NT2/D1 (cell line): Measurements from ENCODE around the gene CLEC16A.

ENCODE experiments used
- SUZ12 ChIP-seq: IDR thresholded peaks from 2 replicates; pipeline ENCODE4 v1.6.1; 2011; ENCODE audit not compliant: insufficient read length, insufficient read depth; ENCODE audit errors: extremely low read depth
- YY1 ChIP-seq: IDR thresholded peaks from 2 replicates; pipeline ENCODE4 v1.6.1; 2011; ENCODE audit not compliant: insufficient read length, insufficient read depth
- ZNF274 ChIP-seq: IDR thresholded peaks from 2 replicates; pipeline ENCODE4 v1.6.1; 2011; ENCODE audit warnings: mild to moderate bottlenecking, low read depth, low read length

- TF ChIP-seq YY1 (no peak), ZNF274 (no peak), SUZ12 (no peak)
Measured at GRCh38 chr16:11114366-11115164, 170.2 kb downstream of the CLEC16A start.
